CD4-positive, alpha-beta T cell treated with Interleukin-17A for 1 hour (primary cell): ENCODE measurements around the gene SLC24A4.
A peak's percentile ranks its signal among the peaks of the same experiment; 100 is the strongest.
"Not testable (repeated sequence)": the region's sequence is repeated elsewhere in the genome, so short reads cannot be mapped to it uniquely, and the experiment has no call there.

Experiments used
- DNase-seq: peaks from one replicate; pipeline ENCODE4 v3.0.0-alpha.2; 2020

SLC24A4 gene

GRCh38 chr14:92527721-92528120 is 204.8 kb downstream of the SLC24A4 start:
- DNase-seq: no peak

- DNase-seq: no peak
Measured at GRCh38 chr14:92528486-92529100, 205.6 kb downstream of the SLC24A4 start.

GRCh38 chr14:92529903-92530302 is 206.9 kb downstream of the SLC24A4 start:
- DNase-seq: no peak

- DNase-seq: peak; percentile 86
Measured at GRCh38 chr14:92531106-92531873, 208.3 kb downstream of the SLC24A4 start.

DNA sequence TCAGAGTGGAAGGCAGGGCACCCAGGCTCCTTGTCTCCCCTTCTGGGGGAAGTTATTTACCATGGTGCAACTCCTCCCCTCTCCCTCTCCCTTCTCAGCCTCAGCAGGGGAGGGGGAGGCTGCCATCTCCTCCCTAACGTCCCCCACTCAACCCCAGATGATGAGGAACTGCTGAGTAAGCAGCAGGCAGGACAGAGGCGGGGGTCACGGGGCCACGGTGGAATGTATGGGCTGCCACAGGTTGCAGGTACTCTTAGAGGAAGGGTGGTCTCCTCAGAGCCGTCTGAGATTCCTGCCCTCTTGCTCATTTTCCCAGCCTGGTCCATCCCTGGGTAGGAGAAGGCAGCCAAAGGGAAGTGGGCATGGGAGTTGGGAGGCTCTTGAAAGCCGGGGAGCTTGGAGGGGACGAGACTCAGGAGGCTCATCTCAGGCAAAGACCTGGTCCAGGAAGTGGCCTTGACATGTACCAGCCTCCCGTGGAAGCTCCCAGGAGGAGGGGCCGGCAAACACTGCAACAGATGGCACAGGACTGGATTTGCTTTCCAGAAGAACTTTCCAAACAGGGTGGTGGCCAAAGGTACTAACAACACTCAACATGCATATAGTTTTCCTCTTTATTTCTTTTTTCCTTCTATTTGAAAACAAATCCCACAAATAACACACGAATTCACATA is 209.7 kb downstream of the SLC24A4 start:
- DNase-seq: no peak

DNA sequence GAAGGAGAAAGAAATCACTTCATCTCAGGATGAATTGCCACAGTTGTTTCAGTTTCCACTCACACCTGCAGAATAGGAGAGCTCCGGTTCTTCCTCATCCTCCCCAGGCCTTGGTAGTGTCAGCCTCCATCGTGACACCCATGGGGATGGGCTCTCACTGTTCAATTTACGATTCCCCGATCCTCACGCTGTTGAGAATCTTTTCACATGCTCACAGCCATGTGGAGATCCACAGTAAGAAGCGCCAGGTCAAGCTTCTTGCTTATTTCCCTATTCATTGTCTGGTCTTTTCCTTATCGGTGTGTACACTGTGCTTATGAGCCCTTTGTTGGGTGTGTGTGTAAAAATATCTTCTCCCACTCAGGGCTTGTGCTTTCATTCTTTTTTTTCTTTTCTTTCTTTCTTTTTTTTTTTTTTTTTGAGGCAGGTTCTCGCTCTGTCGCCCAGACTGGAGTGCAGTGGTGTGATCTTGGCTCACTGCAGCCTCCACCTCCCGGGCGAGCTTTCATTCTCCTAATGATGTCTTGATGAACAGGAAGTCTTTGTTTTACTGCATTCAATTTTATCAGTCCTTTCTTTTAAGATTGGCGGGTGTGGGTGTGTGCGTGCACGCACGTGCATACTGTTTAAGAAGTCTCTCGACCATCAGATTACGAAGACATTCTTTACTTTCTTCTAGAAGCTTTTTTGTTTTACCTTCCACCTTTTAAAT is 212.1 kb downstream of the SLC24A4 start:
- peak; percentile 55 for DNase-seq

DNA sequence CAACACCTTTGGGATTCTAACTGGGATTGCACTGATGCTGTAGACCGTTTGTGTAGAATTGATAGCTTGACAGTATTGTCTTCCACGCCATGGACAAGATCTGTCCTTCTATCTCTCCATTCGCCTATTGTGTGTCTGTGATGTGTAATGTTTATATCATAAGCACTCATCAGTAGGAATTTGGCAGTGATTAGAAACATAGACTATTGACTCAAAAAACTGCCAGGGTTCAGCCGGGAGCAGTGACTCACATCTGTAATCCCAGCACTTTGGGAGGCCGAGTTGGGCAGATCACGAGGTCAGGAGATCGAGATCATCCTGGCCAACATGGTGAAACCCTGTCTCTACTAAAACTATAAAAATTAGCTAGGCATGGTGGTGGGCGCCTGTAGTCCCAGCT is 213.3 kb downstream of the SLC24A4 start:
- DNase-seq: not testable (repeated sequence)

DNA sequence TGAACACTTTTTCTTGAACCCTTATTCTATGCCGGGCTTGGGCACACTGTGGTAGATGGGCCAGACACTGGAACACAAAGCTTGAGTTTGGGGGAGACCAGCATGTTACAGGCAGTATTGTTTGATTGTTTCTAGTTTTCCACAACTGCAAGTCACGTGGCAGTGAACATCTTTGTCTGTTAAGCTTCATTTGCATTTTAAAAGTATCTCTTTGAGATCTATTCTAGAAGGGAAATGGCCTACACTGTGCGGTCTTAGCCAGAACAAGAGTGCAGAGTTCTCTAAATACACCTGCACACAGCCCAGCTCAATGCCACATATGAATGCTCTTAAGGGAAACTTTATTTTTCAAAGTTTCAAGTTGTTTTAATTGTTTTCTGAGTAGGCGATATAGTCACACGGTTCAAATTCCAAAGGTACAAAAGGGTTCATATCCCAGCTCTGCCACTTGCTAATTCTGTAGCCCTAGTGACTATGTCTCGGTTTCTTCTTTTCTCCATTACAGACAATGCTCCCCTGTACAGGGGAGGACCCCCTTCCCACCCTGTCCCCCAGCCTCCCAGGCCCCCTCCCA is 215.5 kb downstream of the SLC24A4 start:
- DNase-seq: no peak

GRCh38 chr14:92539419-92539818 is 216.5 kb downstream of the SLC24A4 start:
- no peak for DNase-seq

- DNase-seq: no peak
Measured at GRCh38 chr14:92539875-92540274, 216.9 kb downstream of the SLC24A4 start.

DNA sequence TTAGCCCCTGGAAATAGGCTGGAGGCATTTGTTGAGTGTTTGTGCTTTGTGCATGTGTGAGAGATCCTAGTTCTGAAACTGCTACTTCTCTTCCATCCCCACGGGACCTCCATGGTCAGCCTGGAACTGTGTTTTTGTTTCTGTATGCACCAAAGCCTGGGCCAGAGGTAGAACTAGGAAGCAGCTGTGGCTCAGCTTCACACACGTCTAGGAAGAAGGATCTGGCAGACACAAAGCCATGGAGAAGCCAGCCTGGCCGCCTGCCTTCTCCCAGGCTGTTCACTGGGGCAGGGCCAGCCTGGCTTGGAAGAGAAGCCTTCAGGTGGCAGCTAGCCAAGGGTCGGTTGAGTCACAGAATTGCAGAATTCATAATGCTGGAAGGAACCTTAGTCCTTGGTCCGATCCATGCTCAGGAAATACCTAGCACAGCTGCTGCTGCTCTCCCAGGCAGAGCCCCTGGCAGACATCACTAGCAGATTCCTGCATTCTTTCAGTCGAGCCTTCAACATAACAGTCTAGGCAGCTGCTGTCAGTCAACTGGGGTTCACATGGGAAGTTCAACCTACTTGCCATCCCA is 217.6 kb downstream of the SLC24A4 start:
- DNase-seq: no peak

DNA sequence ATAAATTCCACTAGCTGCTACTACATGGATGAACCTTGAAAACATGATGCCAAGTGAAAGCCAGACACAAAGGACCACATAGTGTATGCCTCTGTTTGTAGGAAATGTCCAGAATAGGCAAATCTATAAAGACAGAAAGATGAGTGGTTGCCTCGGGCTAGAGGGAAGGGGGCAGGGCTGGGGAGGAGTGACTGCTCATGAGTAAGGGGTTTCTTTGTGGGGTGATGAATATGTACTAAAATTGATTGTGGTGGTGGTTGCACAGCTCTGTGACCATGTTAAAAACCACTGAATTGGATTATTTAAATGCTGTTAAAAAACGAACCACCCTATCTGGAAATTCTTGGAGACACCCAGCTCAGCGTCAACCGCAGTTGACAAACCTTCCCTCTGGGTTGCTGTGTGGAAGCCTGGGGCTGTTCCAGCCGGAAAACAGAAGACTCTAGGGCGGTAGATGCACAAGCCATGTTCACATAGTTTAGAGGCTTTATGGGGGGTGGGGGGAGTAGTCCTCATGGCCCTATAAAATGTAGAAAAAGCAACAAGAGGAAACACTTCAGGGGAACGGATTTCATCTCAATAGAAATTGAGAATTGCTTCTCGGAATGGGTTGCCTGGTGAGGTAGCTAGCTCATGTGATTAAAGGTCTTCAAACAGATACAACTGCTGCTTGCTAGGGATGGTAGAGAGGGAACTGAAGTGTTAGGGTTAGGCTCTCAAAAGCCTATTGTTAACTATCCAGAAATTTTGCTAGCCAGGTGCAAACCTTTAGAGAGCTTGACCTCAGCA is 220.0 kb downstream of the SLC24A4 start:
- no peak for DNase-seq

GRCh38 chr14:92544051-92544720 is 221.2 kb downstream of the SLC24A4 start:
- DNase-seq: no peak

DNA sequence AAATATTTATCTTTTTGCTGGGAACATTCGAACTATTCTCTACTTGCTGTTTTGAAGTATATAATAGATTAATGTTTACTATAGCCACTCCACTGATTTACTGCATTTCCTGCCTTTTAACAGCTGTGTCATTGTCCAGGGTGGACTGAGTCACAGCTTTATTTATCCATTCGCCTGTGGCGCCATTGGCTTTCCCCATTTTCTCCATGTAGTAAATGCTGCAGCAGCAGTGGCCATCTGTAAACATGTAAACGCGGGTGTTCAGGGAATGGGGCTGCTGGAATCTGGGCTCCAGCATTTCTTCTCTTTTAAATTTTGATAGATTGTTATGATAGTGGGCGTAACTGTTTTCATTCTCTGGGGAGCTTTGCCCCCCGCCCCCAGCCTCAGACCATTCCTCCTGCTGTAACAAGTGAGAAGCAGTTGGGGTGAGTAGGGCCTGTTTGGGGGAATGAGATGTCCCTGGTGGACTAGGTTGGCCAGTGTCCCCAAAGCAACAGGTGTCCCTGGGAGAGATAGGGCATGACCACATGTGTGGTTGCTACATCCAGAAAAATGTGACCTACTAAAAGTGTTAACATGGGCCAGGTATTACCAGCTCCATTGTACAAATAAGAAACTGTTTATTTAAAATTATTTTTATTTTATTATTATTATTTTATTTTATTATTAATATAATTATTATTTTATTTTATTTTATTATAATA is 223.5 kb downstream of the SLC24A4 start:
- DNase-seq: no peak

DNA sequence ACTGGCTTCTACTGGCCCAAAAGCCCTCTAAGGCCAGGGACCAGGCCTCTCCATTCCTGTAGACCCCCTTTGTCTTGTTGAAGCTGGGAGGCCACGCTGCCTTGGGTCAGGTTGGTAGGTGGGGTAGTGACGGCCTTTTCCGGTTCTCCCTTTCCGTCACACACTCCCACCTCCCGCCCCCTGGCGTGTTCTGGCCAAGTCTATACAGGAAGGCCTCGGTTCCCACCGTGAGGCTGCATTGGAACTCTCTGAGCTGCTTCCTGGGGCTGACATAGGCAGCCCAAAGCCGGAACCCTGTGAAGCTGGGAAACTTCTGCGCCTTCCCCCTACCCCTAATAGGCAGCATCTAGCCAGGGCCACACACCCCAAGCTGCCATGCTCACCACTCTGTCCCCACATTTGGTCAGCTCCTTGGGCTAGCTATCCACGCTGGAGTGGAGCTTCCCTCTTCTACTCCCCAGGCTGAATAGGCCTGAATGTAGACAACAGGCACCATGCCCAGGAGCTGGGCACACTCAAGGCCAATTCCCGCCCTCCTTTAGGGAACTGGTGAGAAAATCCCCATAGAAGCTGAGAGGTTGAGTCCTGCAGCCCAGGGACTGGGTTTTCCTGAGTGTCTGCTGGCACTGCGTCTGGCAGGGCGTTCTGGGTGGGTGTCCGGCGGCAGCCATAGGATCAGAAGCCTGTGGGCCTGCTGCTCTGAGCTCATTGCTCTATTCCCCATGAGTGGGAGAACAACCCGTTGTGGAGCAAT is 226.3 kb downstream of the SLC24A4 start:
- no peak for DNase-seq

DNA sequence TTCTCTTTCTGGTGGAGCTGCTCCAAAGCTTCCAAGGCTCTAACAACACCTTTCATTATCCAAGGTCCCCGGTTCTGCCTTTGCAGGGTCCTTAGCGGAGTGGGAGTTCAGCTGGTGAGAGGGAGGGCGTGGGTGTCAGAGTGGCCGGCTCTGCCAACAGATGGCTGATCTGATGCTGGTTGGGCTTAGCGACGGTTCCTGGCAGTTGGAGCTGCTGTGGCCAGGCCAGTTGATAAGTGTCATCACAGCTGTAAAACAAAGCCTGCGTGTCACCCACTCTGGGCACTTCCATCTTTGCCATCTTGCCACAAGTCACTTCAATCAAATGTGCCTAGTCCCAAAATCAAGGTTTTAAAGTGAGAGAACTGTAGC is 226.9 kb downstream of the SLC24A4 start:
- no peak for DNase-seq
